Testis (tissue), 3 donors: ENCODE data around the gene KCNE4. TPM values are rescaled to one million over a fixed set of nuclear protein-coding genes. Genes with fewer than 3 reads are reported as not detected.

Experiments used
- DNase-seq: peaks from one replicate; pipeline ENCODE4 v3.0.0-alpha.2; 2019
- H3K27ac ChIP-seq, 2 donors: fragments of 200-600 bp; sonication (generic); one replicate each; pipeline ENCODE4 v1.5.1; 2019
- H3K27me3 ChIP-seq: fragments of 200-600 bp; sonication (generic); one replicate; pipeline ENCODE4 v1.5.1; 2019
- H3K36me3 ChIP-seq: fragments of 200-600 bp; sonication (generic); one replicate; pipeline ENCODE4 v1.5.1; 2017; ENCODE audit warnings: low read depth; ENCODE audit errors: missing control alignments
- H3K4me1 ChIP-seq: fragments of 200-600 bp; sonication (generic); one replicate; pipeline ENCODE4 v1.5.1; 2019
- H3K4me3 ChIP-seq, 2 donors: fragments of 200-600 bp; sonication (generic); one replicate each; pipeline ENCODE4 v1.5.1; 2017 to 2019
- H3K9me3 ChIP-seq: fragments of 200-600 bp; sonication (generic); one replicate; pipeline ENCODE4 v1.5.1; 2017
- POLR2A ChIP-seq: fragments of 450-650 bp; IDR thresholded peaks from one replicate; pipeline ENCODE4 v1.6.1; 2017; ENCODE audit warnings: antibody characterized with exemption, mild to moderate bottlenecking, moderate library complexity
- WGBS, 2 donors: methylation state at CpG; one replicate each; pipeline ENCODE4 v1.1.5; 2018; 5-methylcytosine and 5-hydroxymethylcytosine counted together
- intact Hi-C: fragments of 100-400 bp; cut with DNase I; formaldehyde crosslinking; loops from one replicate; pipeline ENCODE4 v1.15.1; 2023; ENCODE audit warnings: low total_unique reads
- polyA plus RNA-seq: library from polyadenylated mRNA; stranded (reverse); fragments of 350-450 nt; fragmentation: Illumina TruSeq; extraction: RNeasy Lipid Tissue Mini Kit (QIAGEN cat#74804); gene quantifications from one replicate; pipeline ENCODE4 v1.2.3, GENCODE V29; 2014; ENCODE audit warnings: low read depth, low replicate concordance; ENCODE audit not compliant: insufficient read depth
- total RNA-seq, 2 donors: library from RNA; depleted of rRNA; stranded (reverse); fragments of >200 nt; gene quantifications; one replicate each; pipeline ENCODE4 v1.2.3, GENCODE V29; 2016
- TF ChIP-seq, protein P1 (sequence below), 3 experiments: fragments of 450-650 bp in 2 of 3; fragments of 200-600 bp in 1 of 3; sonication (generic) in 1 of 3; IDR thresholded peaks; one replicate each; pipeline ENCODE4 v1.5.1; 2016 to 2019; ENCODE audit warnings: antibody characterized with exemption in 3 of 3, mild to moderate bottlenecking in 2 of 3, moderate library complexity in 1 of 3

The KCNE4 gene
- total and polyA plus RNA-seq, 3 donors from 2014 or later: 2.3 to 3.3 (median 2.5) TPM

DNA sequence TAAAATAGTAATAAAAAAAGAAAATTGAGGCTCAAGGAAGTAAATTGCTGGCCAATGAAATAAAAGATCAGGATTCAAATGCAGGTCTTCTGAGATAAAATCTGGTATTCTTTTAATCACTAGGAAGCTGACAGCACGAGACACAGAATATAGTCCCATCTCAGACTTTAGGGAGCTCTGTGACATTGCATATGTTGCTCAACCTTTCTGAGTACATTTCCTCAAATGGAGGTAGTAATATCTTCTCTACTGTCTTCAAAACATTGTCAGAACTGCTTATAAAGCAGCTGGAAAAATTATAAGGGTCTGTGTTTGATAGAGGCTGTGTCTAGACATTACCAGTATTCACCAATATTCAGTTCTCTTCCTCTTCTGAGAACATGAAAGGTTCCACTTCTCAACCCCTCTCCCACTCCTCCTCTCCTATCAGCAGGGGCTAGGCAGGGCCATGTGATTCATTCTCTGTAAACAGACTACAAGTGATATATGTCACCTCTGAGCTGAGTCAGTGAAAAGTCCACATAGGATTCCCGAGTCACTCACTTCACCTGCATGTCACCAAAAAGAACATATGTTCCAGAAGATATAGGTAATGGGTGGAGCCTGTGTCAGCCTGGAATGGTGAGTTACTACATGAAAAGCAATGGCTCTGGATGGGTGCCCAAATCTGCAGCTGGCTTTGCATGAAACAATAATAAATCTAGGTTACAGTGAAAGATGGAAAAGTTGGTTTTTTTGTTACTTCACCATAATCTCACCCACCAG, 7.1 kb downstream of the KCNE4 start:
- WGBS, 2 donors: 76 to 78% methylated on average over 2 of the region's 2 CpGs
- H3K27ac ChIP-seq: no peak overlapping the region

DNA sequence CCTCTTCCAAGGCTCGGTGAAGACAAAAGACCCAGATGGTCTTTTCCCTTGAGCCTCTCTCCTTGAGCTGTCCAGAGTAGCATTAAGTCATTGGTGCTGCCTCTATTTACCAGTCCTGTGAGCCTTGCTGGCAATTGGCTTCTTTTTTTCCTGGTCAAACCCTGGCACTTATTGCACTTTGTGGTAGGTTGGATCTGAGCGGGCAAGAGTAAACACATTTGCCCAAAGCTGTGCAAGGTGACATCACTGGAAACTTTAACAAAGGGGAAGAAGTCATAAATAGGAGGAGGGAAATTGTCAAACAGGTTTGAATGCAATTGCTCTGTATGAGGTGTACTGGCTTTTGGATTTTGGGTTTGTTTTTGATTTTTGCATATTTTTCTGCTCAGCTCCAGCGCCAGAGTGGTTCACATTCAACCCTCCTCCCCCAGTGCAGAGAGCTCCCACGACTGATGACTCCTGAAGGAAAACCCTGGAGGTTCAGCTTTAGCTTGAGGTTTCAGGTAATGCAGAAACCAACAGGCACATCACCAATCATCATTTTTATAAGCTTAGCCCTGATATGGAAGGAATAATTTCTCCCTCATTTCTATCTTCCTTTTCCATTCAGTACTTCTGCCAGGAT, 8.3 kb downstream of the KCNE4 start:
- no peak overlapping the region for H3K4me3 ChIP-seq
- H3K27me3 ChIP-seq: no peaks in the 10 kb centered on the region
- WGBS, 2 donors: 87 to 92% methylated on average over 4 of the region's 4 CpGs
- no peak for DNase-seq
- H3K4me1 ChIP-seq: peaks cover 3% of the 10 kb centered on the region
- TF ChIP-seq, protein P1, sequence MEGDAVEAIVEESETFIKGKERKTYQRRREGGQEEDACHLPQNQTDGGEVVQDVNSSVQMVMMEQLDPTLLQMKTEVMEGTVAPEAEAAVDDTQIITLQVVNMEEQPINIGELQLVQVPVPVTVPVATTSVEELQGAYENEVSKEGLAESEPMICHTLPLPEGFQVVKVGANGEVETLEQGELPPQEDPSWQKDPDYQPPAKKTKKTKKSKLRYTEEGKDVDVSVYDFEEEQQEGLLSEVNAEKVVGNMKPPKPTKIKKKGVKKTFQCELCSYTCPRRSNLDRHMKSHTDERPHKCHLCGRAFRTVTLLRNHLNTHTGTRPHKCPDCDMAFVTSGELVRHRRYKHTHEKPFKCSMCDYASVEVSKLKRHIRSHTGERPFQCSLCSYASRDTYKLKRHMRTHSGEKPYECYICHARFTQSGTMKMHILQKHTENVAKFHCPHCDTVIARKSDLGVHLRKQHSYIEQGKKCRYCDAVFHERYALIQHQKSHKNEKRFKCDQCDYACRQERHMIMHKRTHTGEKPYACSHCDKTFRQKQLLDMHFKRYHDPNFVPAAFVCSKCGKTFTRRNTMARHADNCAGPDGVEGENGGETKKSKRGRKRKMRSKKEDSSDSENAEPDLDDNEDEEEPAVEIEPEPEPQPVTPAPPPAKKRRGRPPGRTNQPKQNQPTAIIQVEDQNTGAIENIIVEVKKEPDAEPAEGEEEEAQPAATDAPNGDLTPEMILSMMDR (IDR thresholded peaks at IDR 0.05): no peak
- no peak for TF ChIP-seq POLR2A
- no peaks in the 10 kb centered on the region for H3K36me3 ChIP-seq
- no peaks in the 10 kb centered on the region for H3K9me3 ChIP-seq
- no peak overlapping the region for H3K27ac ChIP-seq
- intact Hi-C loops: no loop called here

More for the DNA sequence above, 7.1 kb downstream of the KCNE4 start:
- intact Hi-C loops: no loop called here
- no peaks in the 10 kb centered on the region for H3K9me3 ChIP-seq
- TF ChIP-seq, protein P1 (IDR thresholded peaks at IDR 0.05): no peak
- no peak for DNase-seq
- no peaks in the 10 kb centered on the region for H3K36me3 ChIP-seq
- no peaks in the 10 kb centered on the region for H3K27me3 ChIP-seq
- peaks cover 3% of the 10 kb centered on the region for H3K4me1 ChIP-seq
- no peak overlapping the region for H3K4me3 ChIP-seq

DNA sequence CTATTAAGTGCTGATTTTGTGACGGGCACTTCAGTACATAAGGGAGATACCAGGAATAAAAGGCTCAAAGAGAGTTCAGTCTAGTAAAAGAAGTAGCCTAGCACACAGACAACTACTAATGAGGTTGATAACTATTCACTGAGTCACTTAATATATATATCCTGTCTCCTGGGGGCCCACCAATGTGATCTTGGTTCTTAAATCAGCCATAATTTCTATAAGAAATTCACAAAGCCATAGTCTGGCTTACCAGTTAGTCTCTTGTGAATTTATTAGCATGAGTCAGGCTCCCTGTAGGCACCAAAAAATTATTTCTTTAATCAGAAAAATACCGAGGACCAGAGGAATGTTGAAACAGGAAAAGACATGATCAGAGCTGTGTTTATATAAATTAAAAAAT, 10.4 kb downstream of the KCNE4 start:
- no peak overlapping the region for H3K27ac ChIP-seq
- intact Hi-C loops: no loop called here
- TF ChIP-seq POLR2A: no peak
- TF ChIP-seq, protein P1 (IDR thresholded peaks at IDR 0.05): no peak

DNA sequence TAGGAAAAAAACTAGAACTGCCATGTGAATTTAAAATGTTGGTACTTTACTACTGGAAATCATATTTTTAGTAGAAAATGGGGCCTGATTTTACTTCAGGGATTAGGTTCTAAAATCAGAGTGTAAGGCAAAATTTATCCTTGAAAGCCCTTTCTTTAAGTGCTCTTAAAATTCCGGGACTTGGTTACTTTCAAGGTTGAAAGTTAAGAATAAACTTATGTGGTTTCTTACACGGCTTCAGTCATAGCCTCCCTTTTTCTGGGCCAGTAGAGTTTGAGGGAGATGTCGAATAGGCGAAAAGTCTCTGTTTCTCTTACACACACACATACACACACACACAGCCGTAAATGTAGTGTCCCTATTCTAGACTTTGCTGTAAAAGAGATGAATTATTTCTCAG, 13.1 kb downstream of the KCNE4 start:
- no peak overlapping the region for H3K27ac ChIP-seq
- H3K9me3 ChIP-seq: no peaks in the 10 kb centered on the region
- intact Hi-C loops: no loop called here
- no peak overlapping the region for H3K4me3 ChIP-seq
- no peaks in the 10 kb centered on the region for H3K36me3 ChIP-seq
- no peaks in the 10 kb centered on the region for H3K27me3 ChIP-seq
- 54 to 69% methylated on average over 5 of the region's 5 CpGs for WGBS, 2 donors
- TF ChIP-seq, protein P1 (IDR thresholded peaks at IDR 0.05): no peak
- TF ChIP-seq POLR2A: no peak
- no peaks in the 10 kb centered on the region for H3K4me1 ChIP-seq
- DNase-seq: no peak

More for the DNA sequence above, 10.4 kb downstream of the KCNE4 start:
- Histone ChIP-seq H3K27me3 (no peaks in the 10 kb centered on the region), H3K36me3 (no peaks in the 10 kb centered on the region), H3K4me3 (no peak overlapping the region), H3K4me1 (no peaks in the 10 kb centered on the region), H3K9me3 (no peaks in the 10 kb centered on the region)
- no peak for DNase-seq
- 59 to 69% methylated on average over 2 of the region's 2 CpGs for WGBS, 2 donors
